ENCODE results near the gene CDX2.

The CDX2 gene

GRCh38 chr13:27991881-27992280 lies 22.8 kb upstream of the CDX2 start:
- Histone ChIP-seq H2AFZ (ENCODE audit: low read depth, low read length) (no peak overlapping the region), H2BK120ac (ENCODE audit: low read depth, low read length) (no peak overlapping the region), H2BK15ac (ENCODE audit: low read depth, poor library complexity, severe bottlenecking) (no peak overlapping the region), H3K18ac (ENCODE audit: low read depth in 1 of 2, low read length in 2 of 2) (no peak overlapping the region), H3K4me3 (ENCODE audit: insufficient read depth in 1 of 2, low read depth in 1 of 2, low read length in 2 of 2) (no peak overlapping the region), H2BK12ac (ENCODE audit: low read length in 2 of 2) (no peak overlapping the region), H3K4ac (ENCODE audit: low read depth in 1 of 2, low read length in 2 of 2) (no peak overlapping the region), H3K27me3 (ENCODE audit: control insufficient read depth in 1 of 2, insufficient read depth in 1 of 2, low read length in 2 of 2) (peaks cover 16 to 55% of the 10 kb centered on the region in 2 experiments), H2BK5ac (ENCODE audit: low read depth, low read length, poor library complexity, severe bottlenecking) (no peak overlapping the region), H3K23ac (ENCODE audit: low read length in 2 of 2) (no peak overlapping the region), H3K36me3 (ENCODE audit: control insufficient read depth in 1 of 2, insufficient read depth in 2 of 2, low read depth in 1 of 2, low read length in 2 of 2) (no peaks in the 10 kb centered on the region), H2AK5ac (ENCODE audit: low read length, severe bottlenecking) (no peak overlapping the region), H3K9me3 (ENCODE audit: control insufficient read depth, low read length) (no peaks in the 10 kb centered on the region), H3K79me1 (replicated peaks; ENCODE audit: low read length, poor library complexity, severe bottlenecking) (no peaks in the 10 kb centered on the region), H3K4me1 (ENCODE audit: control insufficient read depth, insufficient read depth, low read depth, low read length) (no peaks in the 10 kb centered on the region), H4K8ac (ENCODE audit: low read length) (no peak overlapping the region), H4K91ac (ENCODE audit: low read length) (no peak overlapping the region), H3K9ac (ENCODE audit: low read length) (no peak overlapping the region), H3K27ac (ENCODE audit: low read length, poor library complexity, severe bottlenecking) (no peak overlapping the region), H3K4me2 (ENCODE audit: low read length, poor library complexity, severe bottlenecking) (no peak overlapping the region), H3K14ac (ENCODE audit: low read length in 2 of 2) (no peak overlapping the region)
- WGBS, result 90% methylated on average over 6 of the region's 6 CpGs
- DNase-seq, result no peak

DNA sequence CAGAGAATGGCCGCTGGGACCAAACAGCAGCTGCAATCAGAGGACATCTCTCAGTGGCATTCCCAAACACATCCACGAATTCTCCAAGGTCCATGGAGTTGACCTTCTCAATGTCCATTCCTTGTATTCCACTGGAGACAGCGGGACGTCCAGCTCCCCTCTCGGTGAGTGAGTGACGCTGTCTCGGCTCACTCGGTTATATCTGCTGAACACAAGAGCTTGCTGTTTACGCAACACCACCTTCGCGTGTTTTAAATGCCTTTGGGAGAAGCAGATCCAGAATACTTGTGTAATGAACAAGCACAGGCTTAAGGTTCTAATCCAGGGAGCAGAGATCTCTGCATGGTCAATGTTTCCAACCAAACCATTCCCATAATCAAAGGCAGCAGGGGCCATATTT lies 19.4 kb upstream of the CDX2 start, which contains the start of gene URAD:
URAD (minus strand) TSS at position 174 of the 400 bp plus-strand sequence; CDS start at position 118, 56 bp downstream.
- no peak within 1 kb of the TSS for H3K23ac ChIP-seq (ENCODE audit: low read length in 2 of 2)
- no peak within 1 kb of the TSS for H3K4me2 ChIP-seq (ENCODE audit: low read length, poor library complexity, severe bottlenecking)
- H2BK12ac ChIP-seq (ENCODE audit: low read length in 2 of 2), result no peak within 1 kb of the TSS
- peaks cover 28 to 64% of the 10 kb centered on the region in 2 experiments for H3K27me3 ChIP-seq (ENCODE audit: control insufficient read depth in 1 of 2, insufficient read depth in 1 of 2, low read length in 2 of 2)
- H2AFZ ChIP-seq (ENCODE audit: low read depth, low read length), result no peak within 1 kb of the TSS
- H4K91ac ChIP-seq (ENCODE audit: low read length), result no peak within 1 kb of the TSS
- 76% methylated on average over 11 of the region's 11 CpGs for WGBS
- H3K4ac ChIP-seq (ENCODE audit: low read depth in 1 of 2, low read length in 2 of 2), result no peak within 1 kb of the TSS
- H2BK15ac ChIP-seq (ENCODE audit: low read depth, poor library complexity, severe bottlenecking), result no peak within 1 kb of the TSS
- no peak within 1 kb of the TSS for H2BK120ac ChIP-seq (ENCODE audit: low read depth, low read length)
- H3K4me3 ChIP-seq (ENCODE audit: insufficient read depth in 1 of 2, low read depth in 1 of 2, low read length in 2 of 2), result no peak within 1 kb of the TSS
- H3K9me3 ChIP-seq (ENCODE audit: control insufficient read depth, low read length), result no peaks in the 10 kb centered on the region
- H2BK5ac ChIP-seq (ENCODE audit: low read depth, low read length, poor library complexity, severe bottlenecking), result no peak within 1 kb of the TSS
- H4K8ac ChIP-seq (ENCODE audit: low read length), result no peak within 1 kb of the TSS
- no peak within 1 kb of the TSS for H2AK5ac ChIP-seq (ENCODE audit: low read length, severe bottlenecking)
- H3K36me3 ChIP-seq (ENCODE audit: control insufficient read depth in 1 of 2, insufficient read depth in 2 of 2, low read depth in 1 of 2, low read length in 2 of 2), result no peaks in the 10 kb centered on the region
- no peak within 1 kb of the TSS for H3K18ac ChIP-seq (ENCODE audit: low read depth in 1 of 2, low read length in 2 of 2)
- H3K4me1 ChIP-seq (ENCODE audit: control insufficient read depth, insufficient read depth, low read depth, low read length), result no peaks in the 10 kb centered on the region
- no peak within 1 kb of the TSS for H3K27ac ChIP-seq (ENCODE audit: low read length, poor library complexity, severe bottlenecking)
- no peak within 1 kb of the TSS for H3K9ac ChIP-seq (ENCODE audit: low read length)
- H3K14ac ChIP-seq (ENCODE audit: low read length in 2 of 2), result no peak within 1 kb of the TSS
- no peaks in the 10 kb centered on the region for H3K79me1 ChIP-seq (replicated peaks; ENCODE audit: low read length, poor library complexity, severe bottlenecking)
- DNase-seq, result no peak

- no CpG with 5 or more reads among the region's 1 CpG for WGBS
- Histone ChIP-seq H2BK12ac (ENCODE audit: low read length in 2 of 2) (no peak overlapping the region), H3K4ac (ENCODE audit: low read depth in 1 of 2, low read length in 2 of 2) (no peak overlapping the region), H3K4me3 (ENCODE audit: insufficient read depth in 1 of 2, low read depth in 1 of 2, low read length in 2 of 2) (no peak overlapping the region), H4K8ac (ENCODE audit: low read length) (no peak overlapping the region), H2BK120ac (ENCODE audit: low read depth, low read length) (no peak overlapping the region), H3K36me3 (ENCODE audit: control insufficient read depth in 1 of 2, insufficient read depth in 2 of 2, low read depth in 1 of 2, low read length in 2 of 2) (no peaks in the 10 kb centered on the region), H3K4me1 (ENCODE audit: control insufficient read depth, insufficient read depth, low read depth, low read length) (peaks cover 1% of the 10 kb centered on the region), H3K4me2 (ENCODE audit: low read length, poor library complexity, severe bottlenecking) (no peak overlapping the region), H2BK15ac (ENCODE audit: low read depth, poor library complexity, severe bottlenecking) (no peak overlapping the region), H2AFZ (ENCODE audit: low read depth, low read length) (no peak overlapping the region), H3K14ac (ENCODE audit: low read length in 2 of 2) (no peak overlapping the region), H3K27me3 (ENCODE audit: control insufficient read depth in 1 of 2, insufficient read depth in 1 of 2, low read length in 2 of 2) (peaks cover 56 to 83% of the 10 kb centered on the region in 2 experiments), H3K27ac (ENCODE audit: low read length, poor library complexity, severe bottlenecking) (no peak overlapping the region), H3K23ac (ENCODE audit: low read length in 2 of 2) (no peak overlapping the region), H3K9me3 (ENCODE audit: control insufficient read depth, low read length) (no peaks in the 10 kb centered on the region), H3K79me1 (replicated peaks; ENCODE audit: low read length, poor library complexity, severe bottlenecking) (no peaks in the 10 kb centered on the region), H2AK5ac (ENCODE audit: low read length, severe bottlenecking) (no peak overlapping the region), H3K9ac (ENCODE audit: low read length) (no peak overlapping the region), H4K91ac (ENCODE audit: low read length) (no peak overlapping the region), H3K18ac (ENCODE audit: low read depth in 1 of 2, low read length in 2 of 2) (no peak overlapping the region), H2BK5ac (ENCODE audit: low read depth, low read length, poor library complexity, severe bottlenecking) (no peak overlapping the region)
- no peak for DNase-seq
These were observed 16.5 kb upstream of the CDX2 start for GRCh38 chr13:27985600-27985999.

- Histone ChIP-seq H3K4ac (ENCODE audit: low read depth in 1 of 2, low read length in 2 of 2) (no peak overlapping the region), H3K27me3 (ENCODE audit: control insufficient read depth in 1 of 2, insufficient read depth in 1 of 2, low read length in 2 of 2) (peaks cover 73 to 87% of the 10 kb centered on the region in 2 experiments), H2AK5ac (ENCODE audit: low read length, severe bottlenecking) (no peak overlapping the region), H2BK15ac (ENCODE audit: low read depth, poor library complexity, severe bottlenecking) (no peak overlapping the region), H4K91ac (ENCODE audit: low read length) (no peak overlapping the region), H2BK120ac (ENCODE audit: low read depth, low read length) (no peak overlapping the region), H3K36me3 (ENCODE audit: control insufficient read depth in 1 of 2, insufficient read depth in 2 of 2, low read depth in 1 of 2, low read length in 2 of 2) (no peaks in the 10 kb centered on the region), H2BK5ac (ENCODE audit: low read depth, low read length, poor library complexity, severe bottlenecking) (no peak overlapping the region), H3K79me1 (replicated peaks; ENCODE audit: low read length, poor library complexity, severe bottlenecking) (no peaks in the 10 kb centered on the region), H3K9me3 (ENCODE audit: control insufficient read depth, low read length) (no peaks in the 10 kb centered on the region), H4K8ac (ENCODE audit: low read length) (no peak overlapping the region), H2AFZ (ENCODE audit: low read depth, low read length) (no peak overlapping the region), H3K4me1 (ENCODE audit: control insufficient read depth, insufficient read depth, low read depth, low read length) (peaks cover 14% of the 10 kb centered on the region), H3K23ac (ENCODE audit: low read length in 2 of 2) (no peak overlapping the region), H3K9ac (ENCODE audit: low read length) (no peak overlapping the region), H3K18ac (ENCODE audit: low read depth in 1 of 2, low read length in 2 of 2) (no peak overlapping the region), H3K4me3 (ENCODE audit: insufficient read depth in 1 of 2, low read depth in 1 of 2, low read length in 2 of 2) (no peak overlapping the region), H3K4me2 (ENCODE audit: low read length, poor library complexity, severe bottlenecking) (no peak overlapping the region), H3K27ac (ENCODE audit: low read length, poor library complexity, severe bottlenecking) (no peak overlapping the region), H2BK12ac (ENCODE audit: low read length in 2 of 2) (no peak overlapping the region), H3K14ac (ENCODE audit: low read length in 2 of 2) (no peak overlapping the region)
- 76% methylated on average over 2 of the region's 2 CpGs for WGBS
- no peak for DNase-seq
These were observed 13.2 kb upstream of the CDX2 start for GRCh38 chr13:27982361-27982760.
